Measurements from ENCODE around the gene MBNL1. TPM values are rescaled to one million over a fixed set of nuclear protein-coding genes. Genes with fewer than 3 reads are reported as not detected.

Gene MBNL1
- polyA plus RNA-seq, 1 donor from 2014 or later, result 200 TPM

DNA sequence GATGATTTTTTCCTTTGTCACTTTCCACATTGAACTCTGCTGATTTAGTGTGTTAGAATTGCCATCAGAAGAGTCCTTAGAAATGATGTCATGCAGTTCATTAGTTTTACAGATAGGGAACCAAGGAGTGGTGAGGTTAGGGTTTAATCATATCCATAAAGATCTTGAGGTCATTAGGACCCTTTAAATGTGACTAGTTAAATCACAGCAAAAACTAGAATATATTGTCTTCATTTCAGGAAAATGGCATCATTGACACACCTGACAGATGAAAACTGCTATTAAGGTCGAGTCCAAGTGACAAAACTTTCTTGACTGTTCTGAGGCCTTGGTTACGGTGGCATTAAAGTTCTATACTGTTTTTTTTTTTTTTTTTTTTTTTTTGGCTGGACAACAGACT, 50.5 kb downstream of the MBNL1 start:
- H3K27ac Mint-ChIP-seq, result peak overlapping the region; percentile 18 to 78 (median 21)
- peak overlapping the region in 1 of 4 donors; percentile 53 for H3K4me3 Mint-ChIP-seq
- H3K9me3 Mint-ChIP-seq, result no peaks in the 10 kb centered on the region
- H3K36me3 Mint-ChIP-seq, result peaks cover 9% of the 10 kb centered on the region
- H3K4me1 Mint-ChIP-seq, result peaks cover 65 to 72% (median 71%) of the 10 kb centered on the region in 3 donors
- H3K27me3 Mint-ChIP-seq, result no peaks in the 10 kb centered on the region

DNA sequence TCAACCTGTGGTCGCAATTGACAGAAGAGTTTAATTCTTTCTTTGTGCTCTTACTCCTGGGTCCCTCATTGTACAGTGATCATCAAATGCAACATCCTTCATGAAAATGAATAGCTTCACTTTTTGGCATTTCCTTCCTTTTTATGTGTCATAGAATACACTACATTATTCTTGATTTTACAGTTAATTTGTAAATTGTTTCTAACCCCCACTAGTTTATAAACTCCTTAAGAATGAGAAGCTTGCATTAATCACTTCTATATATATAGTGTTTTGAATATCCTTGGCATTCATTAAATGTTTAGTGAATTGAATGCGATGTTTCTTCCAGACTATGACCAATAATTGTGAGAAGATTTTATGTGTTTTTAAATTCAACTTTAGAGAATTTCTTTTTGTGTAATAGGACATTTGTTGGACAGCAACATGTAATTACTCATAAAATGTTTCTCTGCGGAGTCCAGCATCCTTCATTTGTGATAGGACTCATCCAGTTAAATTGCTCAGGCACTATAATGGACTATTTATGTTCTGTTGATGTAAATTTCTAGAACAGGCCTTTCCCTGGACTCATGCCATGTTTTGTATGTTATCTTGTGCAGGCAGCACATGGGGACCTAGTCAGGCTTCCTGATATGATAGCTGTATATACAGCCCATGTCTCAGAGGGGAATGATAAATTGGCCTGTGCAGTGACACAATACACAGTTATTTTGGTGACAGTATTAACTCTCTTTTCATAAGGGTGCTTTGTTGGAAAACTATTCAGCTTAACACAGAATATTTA, 51.3 kb downstream of the MBNL1 start:
- H3K27me3 Mint-ChIP-seq, result no peaks in the 10 kb centered on the region
- peak overlapping the region; percentile 1 to 37 (median 21) for H3K27ac Mint-ChIP-seq
- peaks cover 10% of the 10 kb centered on the region for H3K36me3 Mint-ChIP-seq
- no peaks in the 10 kb centered on the region for H3K9me3 Mint-ChIP-seq
- peaks cover 64 to 73% (median 68%) of the 10 kb centered on the region in 3 donors for H3K4me1 Mint-ChIP-seq
- H3K4me3 Mint-ChIP-seq, result peak overlapping the region in 1 of 4 donors; percentile 7

DNA sequence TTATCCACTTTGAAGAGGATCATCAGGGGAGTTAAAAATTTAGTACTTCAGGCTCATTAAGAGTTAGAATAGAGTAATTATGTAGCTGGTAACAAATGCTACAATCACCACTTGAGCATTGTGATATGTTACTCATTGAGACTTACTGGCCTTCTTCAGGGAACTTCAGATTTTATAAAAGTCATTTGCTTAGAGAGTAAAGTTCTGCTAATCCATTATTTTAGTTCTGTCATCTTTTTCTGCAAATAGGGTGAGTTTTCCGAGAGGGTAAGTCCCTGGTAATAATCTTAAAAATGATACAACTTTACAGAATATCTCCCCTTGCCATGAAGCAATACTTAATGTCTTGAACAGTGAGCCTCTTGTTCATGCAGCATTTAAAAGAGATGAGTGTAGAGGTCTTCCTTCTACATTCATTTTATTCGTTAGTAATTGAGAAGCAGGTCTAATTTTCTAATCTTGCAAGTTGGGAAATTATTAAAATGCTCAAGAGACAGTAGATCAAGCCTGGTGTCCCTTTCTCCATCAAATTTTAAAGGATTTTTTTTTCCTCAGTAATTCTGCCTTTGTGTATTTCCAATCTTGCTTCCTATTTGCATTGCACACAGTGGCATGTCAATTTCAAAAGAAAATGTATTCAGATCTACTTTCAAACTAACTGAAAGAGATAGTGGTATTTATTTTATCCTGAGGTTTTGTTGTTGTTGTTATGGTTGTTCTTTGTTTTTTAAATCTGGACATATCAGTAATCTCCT, 52.6 kb downstream of the MBNL1 start:
- peaks cover 12% of the 10 kb centered on the region for H3K36me3 Mint-ChIP-seq
- H3K27me3 Mint-ChIP-seq, result no peaks in the 10 kb centered on the region
- peak overlapping the region in 2 of 4 donors; percentile 63 to 80 for H3K4me3 Mint-ChIP-seq
- H3K9me3 Mint-ChIP-seq, result peaks cover 0 to 1% (median 0%) of the 10 kb centered on the region in 3 donors
- H3K27ac Mint-ChIP-seq, result peak overlapping the region in 2 of 3 donors; percentile 30 to 84
- peaks cover 58 to 75% (median 65%) of the 10 kb centered on the region in 3 donors for H3K4me1 Mint-ChIP-seq

DNA sequence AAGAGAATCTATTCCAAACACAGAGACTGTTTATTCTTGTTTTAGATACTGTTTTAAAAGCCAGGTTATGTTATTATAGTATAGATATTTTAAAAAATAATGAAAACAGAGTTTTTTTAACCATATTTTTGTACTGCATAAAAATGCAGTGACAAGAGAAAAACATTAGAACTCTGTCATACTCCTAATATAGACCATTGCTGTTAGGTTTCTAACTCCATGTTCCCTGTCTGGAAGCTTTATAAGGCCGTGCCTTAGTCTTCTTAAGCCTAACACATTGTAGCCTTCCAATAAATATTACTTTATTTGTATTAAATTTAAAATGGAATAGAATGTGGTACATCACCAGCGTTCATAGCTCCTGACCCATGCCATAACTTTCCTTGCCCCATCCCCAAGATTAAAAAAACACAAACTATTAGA, 53.2 kb downstream of the MBNL1 start:
- no peaks in the 10 kb centered on the region for H3K27me3 Mint-ChIP-seq
- H3K4me3 Mint-ChIP-seq, result peak overlapping the region in 2 of 4 donors; percentile 63 to 80
- H3K27ac Mint-ChIP-seq, result peak overlapping the region in 2 of 3 donors; percentile 83 to 84
- H3K36me3 Mint-ChIP-seq, result peaks cover 10% of the 10 kb centered on the region
- peaks cover 0 to 1% (median 0%) of the 10 kb centered on the region in 3 donors for H3K9me3 Mint-ChIP-seq
- H3K4me1 Mint-ChIP-seq, result peaks cover 56 to 73% (median 63%) of the 10 kb centered on the region in 3 donors

DNA sequence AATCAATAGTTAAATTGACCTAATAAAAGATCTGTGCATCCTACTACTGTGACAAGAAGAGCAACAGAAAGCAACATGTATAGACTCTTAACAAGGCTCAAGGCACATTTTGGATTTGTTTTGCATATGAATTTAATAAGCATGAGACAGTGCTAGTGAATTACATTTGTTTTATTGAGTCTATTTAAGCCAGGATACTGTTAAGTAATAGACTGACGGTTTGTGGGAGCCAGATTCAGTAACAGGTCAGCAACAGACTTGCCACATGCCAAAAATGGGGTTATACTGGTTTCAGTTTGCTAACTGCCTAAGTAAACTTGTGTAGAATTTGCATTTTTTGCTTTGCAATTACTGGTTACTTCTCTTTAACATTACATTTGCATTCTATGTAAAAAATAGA, 54.0 kb downstream of the MBNL1 start:
- Mint-ChIP-seq H3K36me3 (peaks cover 6% of the 10 kb centered on the region), H3K4me1 (peaks cover 50 to 69% (median 62%) of the 10 kb centered on the region in 3 donors), H3K4me3 (peak overlapping the region in 3 of 4 donors; percentile 30 to 80 (median 71)), H3K27ac (peak overlapping the region; percentile 20 to 83 (median 37)), H3K9me3 (peaks cover 0 to 1% (median 0%) of the 10 kb centered on the region in 3 donors), H3K27me3 (no peaks in the 10 kb centered on the region)

DNA sequence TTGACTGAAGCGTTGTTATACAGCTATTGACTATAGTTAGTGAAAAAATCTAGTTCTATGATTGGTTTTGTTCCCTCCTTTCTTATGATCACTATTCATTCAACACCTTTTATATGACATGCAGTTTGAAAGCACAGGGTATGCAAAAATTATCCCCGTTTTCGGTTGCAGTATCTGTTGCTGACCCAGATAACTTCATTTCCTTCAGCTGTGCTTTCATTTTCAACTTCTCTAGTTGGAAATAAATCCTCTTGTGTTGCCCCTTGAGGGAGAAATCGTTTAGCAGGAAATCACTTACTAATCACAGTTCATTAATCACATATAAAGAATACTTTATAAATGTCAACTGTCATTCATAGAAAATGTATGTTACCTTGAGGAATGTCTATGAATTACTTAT, 55.1 kb downstream of the MBNL1 start:
- H3K27me3 Mint-ChIP-seq, result no peaks in the 10 kb centered on the region
- H3K4me1 Mint-ChIP-seq, result peaks cover 49 to 63% (median 61%) of the 10 kb centered on the region in 3 donors
- H3K36me3 Mint-ChIP-seq, result peaks cover 4% of the 10 kb centered on the region
- peaks cover 0 to 1% (median 0%) of the 10 kb centered on the region in 3 donors for H3K9me3 Mint-ChIP-seq
- peak overlapping the region in 2 of 3 donors; percentile 4 to 26 for H3K27ac Mint-ChIP-seq
- H3K4me3 Mint-ChIP-seq, result peak overlapping the region; percentile 2 to 55 (median 30)

DNA sequence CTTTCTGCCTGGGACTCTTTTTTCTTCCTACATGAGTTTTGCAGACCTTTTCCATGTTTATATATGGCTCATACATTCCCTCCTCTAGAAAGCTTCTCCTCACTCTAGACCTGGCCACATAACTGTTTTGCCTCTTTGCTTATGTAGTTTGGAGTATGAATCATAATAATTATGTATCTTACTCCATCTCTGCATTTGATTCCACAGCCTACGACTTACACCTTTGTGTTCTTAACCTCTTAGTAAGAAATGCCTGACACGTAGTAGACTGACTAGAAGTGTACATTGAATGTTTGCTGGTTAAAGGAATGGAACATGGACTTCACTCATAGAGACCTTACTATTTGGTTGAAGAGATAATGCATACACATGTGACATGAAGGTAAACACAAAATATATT, 56.4 kb downstream of the MBNL1 start:
- Mint-ChIP-seq H3K27ac (no peak overlapping the region), H3K9me3 (peaks cover 0 to 1% (median 0%) of the 10 kb centered on the region in 3 donors), H3K4me3 (no peak overlapping the region), H3K4me1 (peaks cover 42 to 56% (median 53%) of the 10 kb centered on the region in 3 donors), H3K36me3 (peaks cover 4% of the 10 kb centered on the region), H3K27me3 (no peaks in the 10 kb centered on the region)

DNA sequence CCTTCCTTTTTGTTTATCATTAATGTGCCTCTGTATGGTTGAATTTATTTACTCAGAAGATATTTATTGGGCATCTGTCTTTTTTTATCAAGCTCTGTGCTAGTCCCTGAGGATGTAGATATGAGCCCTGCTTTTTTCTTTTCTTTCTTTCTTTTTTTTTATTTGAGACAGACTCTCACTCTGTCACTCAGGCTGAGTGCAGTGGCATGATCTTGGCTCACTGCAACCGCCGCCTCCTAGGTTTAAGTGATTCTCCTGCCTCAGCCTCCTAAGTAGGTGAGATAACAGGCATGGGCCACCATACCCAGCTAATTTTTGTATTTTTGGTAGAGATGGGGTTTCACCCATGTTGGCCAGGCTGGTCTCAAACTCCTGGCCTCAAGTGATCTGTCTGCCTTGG, 58.5 kb downstream of the MBNL1 start:
- peak overlapping the region in 2 of 4 donors; percentile 56 to 76 for H3K4me3 Mint-ChIP-seq
- peaks cover 45 to 56% (median 53%) of the 10 kb centered on the region in 3 donors for H3K4me1 Mint-ChIP-seq
- H3K9me3 Mint-ChIP-seq, result peaks cover 0 to 1% (median 0%) of the 10 kb centered on the region in 3 donors
- H3K27ac Mint-ChIP-seq, result no peak overlapping the region
- H3K27me3 Mint-ChIP-seq, result no peaks in the 10 kb centered on the region
- H3K36me3 Mint-ChIP-seq, result peaks cover 4% of the 10 kb centered on the region

DNA sequence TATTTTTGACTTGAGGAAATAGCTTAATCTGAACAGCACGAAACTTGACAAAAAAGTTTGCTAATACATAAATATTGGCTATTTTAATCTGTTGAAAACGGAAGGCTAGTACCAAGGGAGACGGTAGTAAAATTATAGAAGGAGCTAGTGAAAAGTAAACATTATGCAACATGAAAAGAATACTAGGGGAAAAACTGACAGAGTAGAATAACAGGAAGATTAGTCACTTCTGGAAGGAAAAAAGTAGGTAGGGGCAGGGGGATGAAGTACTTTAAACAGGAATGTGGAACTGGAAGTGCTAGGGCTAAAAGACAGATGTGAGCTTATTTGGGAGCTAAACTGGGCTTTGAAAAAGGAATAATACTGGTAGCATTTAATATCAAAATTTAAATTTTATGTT, 60.1 kb downstream of the MBNL1 start:
- Mint-ChIP-seq H3K27ac (peak overlapping the region in 1 of 3 donors; percentile 73), H3K4me3 (peak overlapping the region in 2 of 4 donors; percentile 14 to 48), H3K4me1 (peaks cover 50 to 58% (median 55%) of the 10 kb centered on the region in 3 donors), H3K9me3 (peaks cover 0 to 1% (median 0%) of the 10 kb centered on the region in 3 donors), H3K27me3 (no peaks in the 10 kb centered on the region), H3K36me3 (peaks cover 4% of the 10 kb centered on the region)

DNA sequence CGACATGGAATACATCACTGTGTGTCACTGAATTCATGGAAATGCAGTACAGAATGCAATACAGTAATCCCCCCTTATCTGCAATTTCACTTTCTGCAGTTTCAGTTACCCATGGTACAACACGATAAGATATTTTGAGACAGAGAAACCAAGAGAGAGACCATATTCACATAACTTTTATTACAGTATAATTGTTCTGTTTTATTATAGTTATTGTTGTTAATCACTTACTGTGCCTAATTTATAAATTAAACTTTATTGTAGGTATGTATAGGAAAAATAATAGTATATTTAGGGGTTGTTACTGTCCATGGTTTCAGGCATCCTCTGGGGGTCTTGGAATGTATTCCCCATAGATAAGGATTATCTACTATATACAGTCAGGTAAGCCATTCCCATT, 61.8 kb downstream of the MBNL1 start:
- Mint-ChIP-seq H3K4me1 (peaks cover 56 to 61% (median 60%) of the 10 kb centered on the region in 3 donors), H3K4me3 (peak overlapping the region in 1 of 4 donors; percentile 39), H3K9me3 (peaks cover 0 to 1% (median 0%) of the 10 kb centered on the region in 3 donors), H3K36me3 (peaks cover 4% of the 10 kb centered on the region), H3K27ac (peak overlapping the region in 1 of 3 donors; percentile 10), H3K27me3 (no peaks in the 10 kb centered on the region)

DNA sequence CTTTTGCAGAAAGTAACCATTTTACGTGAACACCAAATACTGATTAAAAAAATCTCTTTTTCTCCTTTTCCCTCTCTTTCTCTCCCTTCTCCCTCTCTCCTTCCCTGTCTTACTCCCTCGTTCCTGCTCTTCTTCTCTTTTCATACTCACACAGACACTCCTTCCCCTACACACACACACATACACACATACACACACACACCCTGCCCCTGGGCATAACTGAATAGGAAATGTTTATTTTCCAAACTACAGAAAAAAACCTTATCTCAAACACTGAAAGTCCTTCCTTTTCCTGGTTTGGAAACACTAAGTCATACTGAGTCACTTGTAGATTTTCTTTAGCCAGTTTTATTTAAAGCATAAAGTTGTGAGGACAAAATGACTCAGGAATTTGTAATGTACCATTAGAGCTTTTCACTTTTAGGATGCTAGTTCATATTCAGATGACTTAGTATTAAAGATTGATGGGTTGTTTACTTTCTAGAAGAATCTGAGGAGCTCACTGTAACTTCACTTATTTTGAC, 62.4 kb downstream of the MBNL1 start:
- Mint-ChIP-seq H3K9me3 (no peaks in the 10 kb centered on the region), H3K27me3 (no peaks in the 10 kb centered on the region), H3K27ac (peak overlapping the region in 2 of 3 donors; percentile 10 to 71), H3K4me3 (peak overlapping the region in 2 of 4 donors; percentile 50 to 57), H3K36me3 (peaks cover 7% of the 10 kb centered on the region), H3K4me1 (peaks cover 60 to 62% (median 60%) of the 10 kb centered on the region in 3 donors)

DNA sequence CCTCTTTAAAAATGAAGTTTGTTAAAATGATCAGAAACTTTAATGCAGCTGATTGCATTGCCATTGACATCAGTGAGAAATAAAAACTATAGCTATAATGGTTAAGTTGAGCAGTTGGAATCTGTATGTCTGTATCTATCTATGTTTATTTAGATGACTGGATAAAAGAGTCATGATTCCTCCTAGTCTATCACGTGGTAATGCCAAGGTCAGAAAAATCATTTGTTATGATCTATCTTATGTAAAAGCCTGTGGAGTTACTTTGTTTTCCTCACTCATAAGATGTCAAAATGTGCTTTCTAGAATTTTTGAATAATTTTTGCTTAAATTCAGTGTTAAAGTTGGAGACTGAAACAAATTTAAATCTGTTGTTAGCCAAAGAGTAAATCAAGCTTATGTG, 63.3 kb downstream of the MBNL1 start:
- H3K9me3 Mint-ChIP-seq, result no peaks in the 10 kb centered on the region
- H3K4me1 Mint-ChIP-seq, result peaks cover 60 to 62% (median 62%) of the 10 kb centered on the region in 3 donors
- peak overlapping the region; percentile 59 to 70 (median 68) for H3K27ac Mint-ChIP-seq
- H3K4me3 Mint-ChIP-seq, result peak overlapping the region in 2 of 4 donors; percentile 57 to 84
- H3K27me3 Mint-ChIP-seq, result no peaks in the 10 kb centered on the region
- H3K36me3 Mint-ChIP-seq, result peaks cover 7% of the 10 kb centered on the region

DNA sequence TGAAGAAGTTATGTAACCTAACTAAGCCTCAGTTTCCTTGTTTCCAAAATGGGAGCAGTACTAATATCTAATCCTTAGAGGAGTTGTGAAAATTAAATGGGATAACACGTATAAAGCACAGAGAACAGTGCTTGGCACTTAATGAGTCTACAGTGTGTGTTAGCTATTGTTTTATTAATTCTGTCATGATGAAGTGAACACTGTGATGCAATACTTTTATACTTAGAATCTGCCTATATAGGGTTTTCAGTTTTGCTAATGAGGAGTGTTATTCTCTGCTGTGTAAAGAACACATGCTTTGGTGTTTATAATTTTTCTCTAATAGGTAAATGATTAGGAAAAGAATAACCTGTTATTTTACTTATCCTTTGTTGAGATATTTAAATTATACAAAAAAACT, 65.2 kb downstream of the MBNL1 start:
- H3K9me3 Mint-ChIP-seq, result no peaks in the 10 kb centered on the region
- peak overlapping the region in 1 of 4 donors; percentile 34 for H3K4me3 Mint-ChIP-seq
- peaks cover 9% of the 10 kb centered on the region for H3K36me3 Mint-ChIP-seq
- H3K27me3 Mint-ChIP-seq, result no peaks in the 10 kb centered on the region
- peaks cover 58 to 71% (median 63%) of the 10 kb centered on the region in 3 donors for H3K4me1 Mint-ChIP-seq
- peak overlapping the region in 2 of 3 donors; percentile 4 to 48 for H3K27ac Mint-ChIP-seq

DNA sequence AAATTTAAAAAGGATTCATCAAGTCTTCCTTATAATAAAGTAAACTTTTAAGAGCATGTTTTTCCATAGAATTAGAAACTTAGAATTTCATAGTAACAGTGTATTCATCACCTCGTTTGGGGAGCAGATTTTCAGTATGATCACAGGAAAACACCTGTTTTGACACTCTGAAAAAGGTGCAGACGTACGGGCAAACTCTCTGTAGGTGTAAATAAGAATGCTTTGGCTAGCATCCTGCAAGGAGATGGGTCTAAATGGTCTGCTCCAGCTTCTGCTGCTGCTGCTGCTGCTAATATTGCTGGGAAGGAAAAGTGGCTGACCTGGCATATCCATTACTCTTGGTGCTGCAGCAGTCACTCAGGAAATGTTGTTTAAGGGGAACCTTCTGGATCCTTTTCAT, 66.0 kb downstream of the MBNL1 start:
- Mint-ChIP-seq H3K4me3 (peak overlapping the region; percentile 4 to 85 (median 72)), H3K27me3 (no peaks in the 10 kb centered on the region), H3K36me3 (peaks cover 12% of the 10 kb centered on the region), H3K27ac (peak overlapping the region; percentile 39 to 76 (median 67)), H3K9me3 (no peaks in the 10 kb centered on the region), H3K4me1 (peaks cover 63 to 69% (median 67%) of the 10 kb centered on the region in 3 donors)
